ENCODE measurements around the gene TMEM131. TPM values are rescaled to one million over a fixed set of nuclear protein-coding genes. Genes with fewer than 3 reads are reported as not detected.

TMEM131 gene
- total RNA-seq, 1 donor from 2014 or later: 59.4 TPM

DNA sequence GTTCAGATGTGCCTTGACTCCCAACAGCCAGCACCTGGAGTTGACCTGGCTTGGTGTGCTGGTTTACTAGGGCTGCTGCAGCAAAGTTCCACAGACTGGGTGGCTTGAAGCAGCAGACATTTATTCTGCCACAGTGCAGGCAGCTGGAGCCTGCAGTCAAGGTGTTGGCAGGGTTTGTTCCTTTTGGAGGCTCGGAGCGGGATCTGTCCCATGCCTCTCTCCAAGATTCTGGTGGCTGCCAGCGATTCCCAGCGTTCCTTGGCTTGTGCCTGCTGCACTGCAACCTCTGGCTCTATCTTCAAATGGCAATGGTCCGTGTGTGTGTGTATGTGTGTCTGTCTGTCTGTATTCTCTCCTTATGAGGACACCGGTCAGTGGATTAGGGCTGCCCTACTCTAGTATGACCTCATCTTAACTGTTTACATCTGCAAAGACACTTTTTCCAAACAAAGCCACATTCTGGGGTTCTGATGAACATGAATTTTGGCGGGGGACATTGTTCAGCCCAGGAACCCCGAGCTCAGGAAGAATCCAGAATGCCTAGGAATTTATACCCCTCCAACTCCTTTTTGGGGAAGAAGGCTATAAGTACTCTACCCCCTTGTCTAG lies 44.7 kb upstream of the TMEM131 start:
- no peaks in the 10 kb centered on the region for H4K20me1 ChIP-seq (ENCODE audit: low read depth)
- peaks cover 14% of the 10 kb centered on the region for H3K9me3 Mint-ChIP-seq
- H3K27me3 ChIP-seq: no peaks in the 10 kb centered on the region
- no peak overlapping the region for H3K27ac Mint-ChIP-seq
- TF ChIP-seq, protein P1, sequence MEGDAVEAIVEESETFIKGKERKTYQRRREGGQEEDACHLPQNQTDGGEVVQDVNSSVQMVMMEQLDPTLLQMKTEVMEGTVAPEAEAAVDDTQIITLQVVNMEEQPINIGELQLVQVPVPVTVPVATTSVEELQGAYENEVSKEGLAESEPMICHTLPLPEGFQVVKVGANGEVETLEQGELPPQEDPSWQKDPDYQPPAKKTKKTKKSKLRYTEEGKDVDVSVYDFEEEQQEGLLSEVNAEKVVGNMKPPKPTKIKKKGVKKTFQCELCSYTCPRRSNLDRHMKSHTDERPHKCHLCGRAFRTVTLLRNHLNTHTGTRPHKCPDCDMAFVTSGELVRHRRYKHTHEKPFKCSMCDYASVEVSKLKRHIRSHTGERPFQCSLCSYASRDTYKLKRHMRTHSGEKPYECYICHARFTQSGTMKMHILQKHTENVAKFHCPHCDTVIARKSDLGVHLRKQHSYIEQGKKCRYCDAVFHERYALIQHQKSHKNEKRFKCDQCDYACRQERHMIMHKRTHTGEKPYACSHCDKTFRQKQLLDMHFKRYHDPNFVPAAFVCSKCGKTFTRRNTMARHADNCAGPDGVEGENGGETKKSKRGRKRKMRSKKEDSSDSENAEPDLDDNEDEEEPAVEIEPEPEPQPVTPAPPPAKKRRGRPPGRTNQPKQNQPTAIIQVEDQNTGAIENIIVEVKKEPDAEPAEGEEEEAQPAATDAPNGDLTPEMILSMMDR (IDR thresholded peaks at IDR 0.05): no peak
- TF ChIP-seq EZH2phosphoT487 (IDR thresholded peaks at IDR 0.05): no peak
- TF ChIP-seq EZH2 (IDR thresholded peaks at IDR 0.05): no peak
- no peaks in the 10 kb centered on the region for H3K9me3 ChIP-seq (ENCODE audit: low read depth)
- no peaks in the 10 kb centered on the region for H3K4me1 ChIP-seq
- peaks cover 6% of the 10 kb centered on the region for H3K4me1 Mint-ChIP-seq
- no peak overlapping the region for H3K4me3 Mint-ChIP-seq
- H3K27me3 Mint-ChIP-seq (ENCODE audit: insufficient read depth, low read depth): no peaks in the 10 kb centered on the region
- H3K27ac ChIP-seq: no peak overlapping the region
- H3K9ac ChIP-seq: no peak overlapping the region
- H3K4me2 ChIP-seq: no peak overlapping the region
- no peaks in the 10 kb centered on the region for H3K79me2 ChIP-seq (ENCODE audit: low read depth)
- H3F3A ChIP-seq (ENCODE audit: low read depth): no peaks in the 10 kb centered on the region
- no peaks in the 10 kb centered on the region for H3K36me3 Mint-ChIP-seq
- DNase-seq (ENCODE audit: low spot score): no peak
- H3K36me3 ChIP-seq: no peaks in the 10 kb centered on the region
- H2AFZ ChIP-seq (replicated peaks): no peak overlapping the region
- no peak overlapping the region for H3K4me3 ChIP-seq

DNA sequence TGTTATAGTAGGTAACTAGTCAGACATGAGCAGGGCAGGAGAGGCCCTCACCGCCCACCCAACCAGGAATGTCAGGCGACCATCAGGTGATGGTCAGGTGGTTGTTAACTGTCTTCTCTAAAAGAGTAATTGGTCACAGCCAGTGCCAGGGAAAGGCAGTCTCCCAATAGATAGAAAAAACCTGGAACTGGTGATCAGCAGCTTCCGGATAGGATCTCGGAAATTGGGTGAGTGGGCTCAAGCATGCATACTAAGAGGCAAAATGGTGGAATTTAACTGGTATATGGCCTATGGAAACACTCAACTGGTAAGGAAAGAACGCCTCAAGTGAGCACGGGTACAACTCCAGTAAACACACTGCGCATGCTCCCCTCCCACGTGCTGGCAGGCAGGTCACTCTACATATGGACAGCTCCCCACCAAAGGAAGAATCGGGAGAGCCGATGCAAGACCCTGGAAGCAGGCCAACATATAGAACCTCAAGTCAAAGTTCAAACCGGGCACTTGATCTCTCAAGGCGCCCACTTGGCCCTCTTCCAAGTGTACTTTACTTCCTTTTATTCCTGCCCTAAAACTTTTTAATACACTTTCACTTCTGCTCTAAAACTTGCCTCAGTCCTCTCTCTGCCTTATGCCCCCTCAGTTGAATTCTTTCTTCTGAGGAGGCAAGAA lies 43.5 kb upstream of the TMEM131 start:
- Mint-ChIP-seq H3K4me3 (no peak overlapping the region), H3K36me3 (no peaks in the 10 kb centered on the region), H3K27ac (no peak overlapping the region), H3K9me3 (peaks cover 3% of the 10 kb centered on the region), H3K4me1 (peaks cover 6% of the 10 kb centered on the region), H3K27me3 (ENCODE audit: insufficient read depth, low read depth) (no peaks in the 10 kb centered on the region)
- no peak for DNase-seq (ENCODE audit: low spot score)
- H3K9ac ChIP-seq: no peak overlapping the region
- H3F3A ChIP-seq (ENCODE audit: low read depth): no peaks in the 10 kb centered on the region
- H3K27ac ChIP-seq: no peak overlapping the region
- H3K27me3 ChIP-seq: no peaks in the 10 kb centered on the region
- H3K9me3 ChIP-seq (ENCODE audit: low read depth): no peaks in the 10 kb centered on the region
- H4K20me1 ChIP-seq (ENCODE audit: low read depth): no peaks in the 10 kb centered on the region
- no peak overlapping the region for H2AFZ ChIP-seq (replicated peaks)
- no peaks in the 10 kb centered on the region for H3K79me2 ChIP-seq (ENCODE audit: low read depth)
- no peaks in the 10 kb centered on the region for H3K36me3 ChIP-seq
- H3K4me1 ChIP-seq: peaks cover 6% of the 10 kb centered on the region
- no peak overlapping the region for H3K4me2 ChIP-seq
- no peak for TF ChIP-seq EZH2phosphoT487 (IDR thresholded peaks at IDR 0.05)
- H3K4me3 ChIP-seq: no peak overlapping the region

DNA sequence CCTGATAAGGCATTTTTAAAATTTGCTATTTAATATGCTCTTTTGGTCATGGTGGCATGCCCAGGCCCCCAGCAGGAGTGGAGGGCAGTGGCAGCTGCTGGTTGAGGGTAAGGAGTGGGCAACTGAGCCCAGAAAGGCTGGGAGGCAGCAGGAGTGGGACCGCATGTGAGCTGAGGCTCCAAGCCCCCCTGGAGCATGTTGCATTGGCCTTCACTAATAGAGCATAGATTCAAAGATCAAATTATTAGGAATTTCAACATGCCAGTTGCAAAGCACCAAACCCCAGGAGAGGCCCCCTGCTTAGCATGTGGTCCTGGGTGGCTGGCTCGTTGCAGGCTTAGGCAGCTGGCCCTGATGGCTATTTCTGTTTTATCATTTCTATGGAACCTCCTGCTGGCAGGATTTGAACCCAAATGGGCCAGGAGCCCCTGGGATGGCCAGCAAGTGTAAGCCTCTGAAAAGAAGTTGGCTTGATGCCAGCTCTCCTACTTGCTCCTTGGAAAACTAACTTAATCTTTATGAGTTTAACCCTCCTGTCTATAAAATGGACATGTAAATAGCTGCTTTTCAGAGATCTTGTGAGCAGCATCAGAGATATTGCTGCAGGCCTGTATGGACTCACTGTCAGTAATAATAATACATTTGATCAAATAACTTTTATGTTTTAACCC lies 42.1 kb upstream of the TMEM131 start:
- Mint-ChIP-seq H3K27me3 (ENCODE audit: insufficient read depth, low read depth) (no peaks in the 10 kb centered on the region), H3K4me3 (no peak overlapping the region), H3K4me1 (peaks cover 6% of the 10 kb centered on the region), H3K9me3 (no peaks in the 10 kb centered on the region), H3K27ac (no peak overlapping the region), H3K36me3 (no peaks in the 10 kb centered on the region)
- Histone ChIP-seq H3K27ac (no peak overlapping the region), H3K27me3 (no peaks in the 10 kb centered on the region), H3K9me3 (ENCODE audit: low read depth) (no peaks in the 10 kb centered on the region), H3K4me1 (peaks cover 12% of the 10 kb centered on the region), H3K9ac (no peak overlapping the region), H3K4me3 (no peak overlapping the region), H4K20me1 (ENCODE audit: low read depth) (no peaks in the 10 kb centered on the region), H3K79me2 (ENCODE audit: low read depth) (no peaks in the 10 kb centered on the region), H3K36me3 (no peaks in the 10 kb centered on the region), H3K4me2 (no peak overlapping the region), H2AFZ (replicated peaks) (no peak overlapping the region), H3F3A (ENCODE audit: low read depth) (no peaks in the 10 kb centered on the region)
- TF ChIP-seq, protein P1 (IDR thresholded peaks at IDR 0.05): no peak
- TF ChIP-seq EZH2phosphoT487 (IDR thresholded peaks at IDR 0.05) (no peak), EZH2 (IDR thresholded peaks at IDR 0.05) (no peak)
- DNase-seq (ENCODE audit: low spot score): no peak

DNA sequence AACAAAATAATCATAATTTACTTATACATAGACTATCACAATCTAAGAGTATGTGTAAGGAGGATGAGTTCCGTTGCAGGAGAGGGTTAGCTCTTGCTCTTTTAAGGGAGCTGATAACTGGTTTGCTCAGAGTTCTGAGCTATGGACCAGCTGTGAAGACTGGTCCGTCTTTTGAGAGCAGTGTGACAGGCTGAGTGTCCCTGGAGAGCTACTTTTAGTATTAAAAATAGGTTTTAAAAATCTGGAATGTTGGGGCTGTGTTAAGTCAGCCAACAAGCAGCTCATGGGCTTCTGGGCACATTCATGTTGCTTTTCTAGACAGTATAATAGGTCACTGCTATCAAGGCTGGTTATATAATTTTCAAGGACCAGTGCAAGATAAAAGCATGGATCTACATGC lies 41.5 kb upstream of the TMEM131 start:
- Histone ChIP-seq H3K27ac (no peak overlapping the region), H2AFZ (replicated peaks) (no peak overlapping the region), H3K79me2 (ENCODE audit: low read depth) (no peaks in the 10 kb centered on the region), H3K9me3 (ENCODE audit: low read depth) (no peaks in the 10 kb centered on the region), H3K36me3 (no peaks in the 10 kb centered on the region), H3K4me2 (no peak overlapping the region), H3K27me3 (no peaks in the 10 kb centered on the region), H3F3A (ENCODE audit: low read depth) (no peaks in the 10 kb centered on the region), H3K9ac (no peak overlapping the region), H4K20me1 (ENCODE audit: low read depth) (no peaks in the 10 kb centered on the region), H3K4me1 (peaks cover 12% of the 10 kb centered on the region), H3K4me3 (no peak overlapping the region)
- no peaks in the 10 kb centered on the region for H3K36me3 Mint-ChIP-seq
- H3K27ac Mint-ChIP-seq: no peak overlapping the region
- no peak overlapping the region for H3K4me3 Mint-ChIP-seq
- TF ChIP-seq EZH2 (IDR thresholded peaks at IDR 0.05) (no peak), EZH2phosphoT487 (IDR thresholded peaks at IDR 0.05) (no peak)
- TF ChIP-seq, protein P1 (IDR thresholded peaks at IDR 0.05): no peak
- DNase-seq (ENCODE audit: low spot score): no peak
- H3K4me1 Mint-ChIP-seq: peaks cover 6% of the 10 kb centered on the region
- peaks cover under 1% of the 10 kb centered on the region for H3K27me3 Mint-ChIP-seq (ENCODE audit: insufficient read depth, low read depth)
- no peaks in the 10 kb centered on the region for H3K9me3 Mint-ChIP-seq
